H9 (cell line): ENCODE data around the gene ARHGEF6. TPM values are rescaled to one million over a fixed set of nuclear protein-coding genes. Genes with fewer than 3 reads are reported as not detected.

ENCODE experiments used
- DNase-seq: peaks from one replicate; pipeline ENCODE4 v3.0.0-alpha.2; 2017
- H2AFZ ChIP-seq: one replicate; pipeline ENCODE4 v1.6.1; 2013; ENCODE audit warnings: mild to moderate bottlenecking, low read length, control low read depth, moderate library complexity
- H2AK5ac ChIP-seq: 2 replicates; pipeline ENCODE4 v1.6.1; 2013; ENCODE audit warnings: low read length, control low read depth, mixed read lengths; ENCODE audit not compliant: insufficient read length
- H2BK120ac ChIP-seq: one replicate; pipeline ENCODE4 v1.6.1; 2013; ENCODE audit warnings: low read depth, mild to moderate bottlenecking, low read length, control low read depth, inconsistent platforms; ENCODE audit not compliant: poor library complexity, severe bottlenecking
- H2BK12ac ChIP-seq: 2 replicates; pipeline ENCODE4 v1.6.1; 2013; ENCODE audit warnings: low read length, control low read depth, mixed read lengths, low read depth; ENCODE audit not compliant: insufficient read length
- H2BK15ac ChIP-seq: 2 replicates; pipeline ENCODE4 v1.6.1; 2013; ENCODE audit warnings: low read depth, low read length, control low read depth
- H2BK20ac ChIP-seq: one replicate; pipeline ENCODE4 v1.6.1; 2013; ENCODE audit warnings: low read depth, mild to moderate bottlenecking, low read length, control low read depth, inconsistent platforms; ENCODE audit not compliant: poor library complexity, severe bottlenecking
- H2BK5ac ChIP-seq: 2 replicates; pipeline ENCODE4 v1.6.1; 2013; ENCODE audit warnings: low read length, control low read depth, mixed read lengths; ENCODE audit not compliant: insufficient read length
- H3K14ac ChIP-seq: 2 replicates; pipeline ENCODE4 v1.6.1; 2013; ENCODE audit warnings: low read length, control low read depth; ENCODE audit not compliant: insufficient read depth
- H3K18ac ChIP-seq: 2 replicates; pipeline ENCODE4 v1.6.1; 2013; ENCODE audit warnings: low read depth, mild to moderate bottlenecking, mixed read lengths, low read length, control low read depth; ENCODE audit not compliant: insufficient read length
- H3K23ac ChIP-seq: 2 replicates; pipeline ENCODE4 v1.6.1; 2013; ENCODE audit warnings: low read length, control low read depth, mixed read lengths, low read depth; ENCODE audit not compliant: insufficient read length
- H3K23me2 ChIP-seq: 2 replicates; pipeline ENCODE4 v1.6.1; 2013; ENCODE audit warnings: low read depth, mild to moderate bottlenecking, mixed read lengths, low read length, control low read depth; ENCODE audit not compliant: insufficient read length, poor library complexity, severe bottlenecking
- H3K27ac ChIP-seq: 2 replicates; pipeline ENCODE4 v1.5.1; 2013; ENCODE audit warnings: low read length, control low read depth, mixed read lengths, low read depth; ENCODE audit not compliant: insufficient read length
- H3K27me3 ChIP-seq: 2 replicates; pipeline ENCODE4 v1.6.1; 2013; ENCODE audit warnings: low read length, control low read depth, inconsistent platforms; ENCODE audit not compliant: insufficient read depth
- H3K4ac ChIP-seq: 2 replicates; pipeline ENCODE4 v1.6.1; 2013; ENCODE audit warnings: low read depth, mild to moderate bottlenecking, control low read depth, inconsistent platforms, low read length, moderate library complexity
- H3K4me1 ChIP-seq: 2 replicates; pipeline ENCODE4 v1.6.1; 2013; ENCODE audit warnings: low read length, control low read depth, inconsistent platforms; ENCODE audit not compliant: insufficient read depth
- H3K4me2 ChIP-seq: 2 replicates; pipeline ENCODE4 v1.6.1; 2013; ENCODE audit warnings: low read length, control low read depth, mixed read lengths; ENCODE audit not compliant: insufficient read length, insufficient read depth
- H3K56ac ChIP-seq: 2 replicates; pipeline ENCODE4 v1.6.1; 2013; ENCODE audit warnings: low read depth, mild to moderate bottlenecking, mixed read lengths, low read length, control low read depth; ENCODE audit not compliant: insufficient read length
- H3K79me1 ChIP-seq: 2 replicates; pipeline ENCODE4 v1.6.1; 2013; ENCODE audit warnings: low read depth, mild to moderate bottlenecking, moderate library complexity, low read length, control low read depth, inconsistent platforms; ENCODE audit not compliant: insufficient read depth, poor library complexity, severe bottlenecking
- H3K79me2 ChIP-seq: 2 replicates; pipeline ENCODE4 v1.6.1; 2013; ENCODE audit warnings: low read length, control low read depth, inconsistent platforms; ENCODE audit not compliant: insufficient read depth
- H3K9ac ChIP-seq: 2 replicates; pipeline ENCODE4 v1.6.1; 2013; ENCODE audit warnings: low read length, control low read depth, mixed read lengths; ENCODE audit not compliant: insufficient read length; ENCODE audit errors: extremely low read depth
- H3K9me3 ChIP-seq: one replicate; pipeline ENCODE4 v1.6.1; 2013; ENCODE audit warnings: low read depth, low read length, inconsistent platforms; ENCODE audit not compliant: control insufficient read depth
- H3T11ph ChIP-seq: one replicate; pipeline ENCODE4 v1.6.1; 2013; ENCODE audit warnings: mild to moderate bottlenecking, low read length, control low read depth, inconsistent platforms
- H4K20me1 ChIP-seq: one replicate; pipeline ENCODE4 v1.6.1; 2013; ENCODE audit not compliant: control insufficient read depth, insufficient read length, insufficient read depth
- H4K5ac ChIP-seq: 2 replicates; pipeline ENCODE4 v1.6.1; 2013; ENCODE audit warnings: low read depth, mild to moderate bottlenecking, mixed read lengths, low read length, control low read depth; ENCODE audit not compliant: insufficient read length
- H4K8ac ChIP-seq: replicated peaks from 2 replicates; pipeline ENCODE4 v1.6.1; 2013; ENCODE audit warnings: low read length, control low read depth, mixed read lengths, low read depth; ENCODE audit not compliant: insufficient read length
- H4K91ac ChIP-seq: 2 replicates; pipeline ENCODE4 v1.6.1; 2013; ENCODE audit warnings: low read depth, mild to moderate bottlenecking, moderate library complexity, mixed read lengths, low read length, control low read depth; ENCODE audit not compliant: insufficient read length
- H3K27ac Mint-ChIP-seq, 3 experiments: 2 replicates in 2 of 3; 3 replicates in 1 of 3; pipeline ENCODE4 v1.8.0; 2020 to 2021; ENCODE audit warnings: mixed read lengths in 3 of 3, mild to moderate bottlenecking in 1 of 3, moderate library complexity in 1 of 3
- H3K27me3 Mint-ChIP-seq: 2 replicates; pipeline ENCODE4 v1.8.0; 2021; ENCODE audit warnings: low read depth, mild to moderate bottlenecking, moderate library complexity, mixed read lengths
- H3K36me3 Mint-ChIP-seq, 3 experiments: 2 replicates in 2 of 3; 3 replicates in 1 of 3; pipeline ENCODE4 v1.8.0; 2020 to 2021; ENCODE audit warnings: low read depth in 3 of 3, mixed read lengths in 3 of 3; ENCODE audit not compliant: insufficient read depth in 1 of 3
- H3K4me1 Mint-ChIP-seq, 2 experiments: 2 replicates each; pipeline ENCODE4 v1.8.0; 2020; ENCODE audit warnings: mixed read lengths in 2 of 2
- H3K4me3 Mint-ChIP-seq, 2 experiments: 2 replicates in 1 of 2; 3 replicates in 1 of 2; pipeline ENCODE4 v1.8.0; 2020 to 2021; ENCODE audit warnings: mild to moderate bottlenecking in 2 of 2, mixed read lengths in 2 of 2, moderate library complexity in 1 of 2
- H3K9me3 Mint-ChIP-seq, 2 experiments: 2 replicates in 1 of 2; 3 replicates in 1 of 2; pipeline ENCODE4 v1.8.0; 2020; ENCODE audit warnings: mild to moderate bottlenecking in 2 of 2, mixed read lengths in 2 of 2, moderate library complexity in 1 of 2
- WGBS: extraction: QIAGEN DNeasy Blood & Tissue Kit; methylation state at CpG from one replicate; pipeline ENCODE4 v1.1.7; 2013; ENCODE audit warnings: missing lambda C conversion rate, low lambda C conversion rate, mixed read lengths; ENCODE audit not compliant: insufficient read length; ENCODE audit errors: extremely low coverage; 5-methylcytosine and 5-hydroxymethylcytosine counted together
- total RNA-seq: library from RNA; stranded (reverse); gene quantifications from 2 replicates; pipeline ENCODE4 v1.2.1, GENCODE V29; 2021
- TF ChIP-seq, protein P1 (sequence below): fragments of 200-600 bp; sonication (generic); conservative IDR thresholded peaks from 3 replicates; pipeline ENCODE4 v1.8.0; 2021; ENCODE audit warnings: antibody characterized with exemption, mild to moderate bottlenecking

The ARHGEF6 gene
- total RNA-seq, 1 experiment from 2014 or later, result 3.6 TPM

DNA sequence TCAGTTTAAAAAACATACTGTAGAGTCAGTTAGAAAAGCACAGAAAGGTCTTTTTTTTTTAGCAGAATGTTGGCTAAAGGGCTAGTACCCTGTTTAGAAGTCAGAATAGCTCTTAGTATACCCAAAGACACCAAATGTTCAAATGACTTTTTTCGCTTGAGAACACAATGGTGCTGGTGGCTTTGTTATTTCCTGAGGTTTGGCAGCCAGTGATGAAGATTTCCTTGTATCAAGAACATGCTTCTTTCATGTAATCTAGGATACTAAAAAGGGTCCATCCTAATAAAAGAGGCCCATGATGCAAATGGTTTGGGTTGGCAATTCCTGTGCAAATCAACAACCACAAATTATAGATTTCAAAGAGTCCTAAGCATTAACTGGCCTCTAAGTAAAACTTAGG lies 153.8 kb downstream of the ARHGEF6 start:
- H3K27me3 Mint-ChIP-seq, result peaks cover 3% of the 10 kb centered on the region
- no peak overlapping the region for H2AFZ ChIP-seq
- no peak overlapping the region for H2BK5ac ChIP-seq
- no CpG with 5 or more reads among the region's 1 CpG for WGBS
- no peaks in the 10 kb centered on the region for H3K23me2 ChIP-seq
- no peak overlapping the region for H3K4me3 Mint-ChIP-seq
- H3K27ac Mint-ChIP-seq, result no peak overlapping the region
- no peak overlapping the region for H3K18ac ChIP-seq
- peaks cover 33% of the 10 kb centered on the region for H3K9me3 ChIP-seq
- H2BK15ac ChIP-seq, result no peak overlapping the region
- H3K36me3 Mint-ChIP-seq, result no peaks in the 10 kb centered on the region; a peak in 3 of 7 replicates
- peaks cover 63 to 64% of the 10 kb centered on the region in 2 experiments for H3K9me3 Mint-ChIP-seq
- H3K4ac ChIP-seq, result no peak overlapping the region
- H3K4me1 ChIP-seq, result no peaks in the 10 kb centered on the region
- H4K91ac ChIP-seq, result no peak overlapping the region
- no peak overlapping the region for H3K56ac ChIP-seq
- no peak overlapping the region for H3T11ph ChIP-seq
- no peaks in the 10 kb centered on the region for H3K4me1 Mint-ChIP-seq
- TF ChIP-seq, protein P1, sequence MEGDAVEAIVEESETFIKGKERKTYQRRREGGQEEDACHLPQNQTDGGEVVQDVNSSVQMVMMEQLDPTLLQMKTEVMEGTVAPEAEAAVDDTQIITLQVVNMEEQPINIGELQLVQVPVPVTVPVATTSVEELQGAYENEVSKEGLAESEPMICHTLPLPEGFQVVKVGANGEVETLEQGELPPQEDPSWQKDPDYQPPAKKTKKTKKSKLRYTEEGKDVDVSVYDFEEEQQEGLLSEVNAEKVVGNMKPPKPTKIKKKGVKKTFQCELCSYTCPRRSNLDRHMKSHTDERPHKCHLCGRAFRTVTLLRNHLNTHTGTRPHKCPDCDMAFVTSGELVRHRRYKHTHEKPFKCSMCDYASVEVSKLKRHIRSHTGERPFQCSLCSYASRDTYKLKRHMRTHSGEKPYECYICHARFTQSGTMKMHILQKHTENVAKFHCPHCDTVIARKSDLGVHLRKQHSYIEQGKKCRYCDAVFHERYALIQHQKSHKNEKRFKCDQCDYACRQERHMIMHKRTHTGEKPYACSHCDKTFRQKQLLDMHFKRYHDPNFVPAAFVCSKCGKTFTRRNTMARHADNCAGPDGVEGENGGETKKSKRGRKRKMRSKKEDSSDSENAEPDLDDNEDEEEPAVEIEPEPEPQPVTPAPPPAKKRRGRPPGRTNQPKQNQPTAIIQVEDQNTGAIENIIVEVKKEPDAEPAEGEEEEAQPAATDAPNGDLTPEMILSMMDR, result no peak
- no peak overlapping the region for H2BK120ac ChIP-seq
- H2BK12ac ChIP-seq, result no peak overlapping the region
- no peak overlapping the region for H3K9ac ChIP-seq
- no peaks in the 10 kb centered on the region for H3K79me1 ChIP-seq
- H4K8ac ChIP-seq, result no peak overlapping the region
- no peak overlapping the region for H3K14ac ChIP-seq
- H3K27ac ChIP-seq, result no peak overlapping the region
- no peaks in the 10 kb centered on the region for H4K20me1 ChIP-seq
- H2AK5ac ChIP-seq, result no peak overlapping the region
- H3K23ac ChIP-seq, result no peak overlapping the region
- no peak overlapping the region for H4K5ac ChIP-seq
- no peak for DNase-seq
- H3K4me2 ChIP-seq, result no peak overlapping the region
- no peak overlapping the region for H2BK20ac ChIP-seq
- H3K27me3 ChIP-seq, result no peaks in the 10 kb centered on the region
- H3K79me2 ChIP-seq, result no peaks in the 10 kb centered on the region
